CD14-positive monocyte (primary cell): ENCODE measurements around the gene SSTR1. TPM values are rescaled to one million over a fixed set of nuclear protein-coding genes. Genes with fewer than 3 reads are reported as not detected.

Experiments used
- DNase-seq, 3 donors: peaks; one replicate each; pipeline ENCODE4 v3.0.0-alpha.2; 2011 to 2022
- H2AFZ ChIP-seq: 2 replicates; pipeline ENCODE4 v1.6.0; 2012; ENCODE audit warnings: mild to moderate bottlenecking, low read depth, low read length, inconsistent platforms; ENCODE audit not compliant: insufficient read depth, poor library complexity, severe bottlenecking
- H3K27ac ChIP-seq, 2 donors: 1 replicate in 1 of 2; 2 replicates in 1 of 2; pipeline ENCODE4 v1.5.1; 2012 to 2013; ENCODE audit warnings: low read length in 2 of 2, control low read depth in 1 of 2, inconsistent platforms in 1 of 2, low read depth in 1 of 2, mild to moderate bottlenecking in 1 of 2
- H3K27me3 ChIP-seq, 2 donors: one replicate each; pipeline versions ENCODE4 v1.6.0 to v1.6.1; 2011 to 2013; ENCODE audit warnings: low read length in 2 of 2; ENCODE audit not compliant: control insufficient read depth in 2 of 2, insufficient read depth in 2 of 2
- H3K36me3 ChIP-seq, 2 donors: replicated peaks in 1 of 2; 1 replicate in 1 of 2; 2 replicates in 1 of 2; pipeline versions ENCODE4 v1.5.1 to v1.6.1; 2012 to 2013; ENCODE audit warnings: low read length in 2 of 2, control low read depth in 1 of 2, inconsistent platforms in 1 of 2, mild to moderate bottlenecking in 1 of 2; ENCODE audit not compliant: insufficient read depth in 2 of 2, control insufficient read depth in 1 of 2
- H3K4me1 ChIP-seq, 2 donors: 1 replicate in 1 of 2; 2 replicates in 1 of 2; pipeline versions ENCODE4 v1.5.1 to v1.6.1; 2012 to 2013; ENCODE audit warnings: low read length in 2 of 2, control low read depth in 1 of 2, inconsistent platforms in 1 of 2, mild to moderate bottlenecking in 1 of 2, moderate library complexity in 1 of 2; ENCODE audit not compliant: insufficient read depth in 2 of 2, control insufficient read depth in 1 of 2
- H3K4me2 ChIP-seq: replicated peaks from 2 replicates; pipeline ENCODE3; 2012; ENCODE audit warnings: low read length, moderate library complexity, mild to moderate bottlenecking; ENCODE audit not compliant: poor library complexity, severe bottlenecking; ENCODE audit errors: extremely low read depth
- H3K4me3 ChIP-seq, 3 experiments: fragments of 200-600 bp in 1 of 3; sonication (generic) in 1 of 3; replicated peaks in 1 of 3; 1 replicate in 2 of 3; 2 replicates in 1 of 3; pipeline ENCODE4 v1.5.1; 2011 to 2013; ENCODE audit warnings: low read length in 3 of 3, mild to moderate bottlenecking in 3 of 3, control low read depth in 2 of 3, low read depth in 2 of 3, inconsistent platforms in 1 of 3, moderate library complexity in 1 of 3
- H3K79me2 ChIP-seq: 2 replicates; pipeline ENCODE4 v1.6.0; 2012; ENCODE audit warnings: mild to moderate bottlenecking, control low read depth, inconsistent platforms, low read length, moderate library complexity; ENCODE audit not compliant: insufficient read depth
- H3K9ac ChIP-seq: 2 replicates; pipeline ENCODE4 v1.6.0; 2017; ENCODE audit warnings: low read length, mild to moderate bottlenecking; ENCODE audit not compliant: insufficient read depth, poor library complexity, severe bottlenecking
- H3K9me3 ChIP-seq, 2 donors: replicated peaks in 1 of 2; 1 replicate in 1 of 2; 2 replicates in 1 of 2; pipeline versions ENCODE4 v1.5.1 to v1.6.1; 2012 to 2013; ENCODE audit warnings: low read length in 2 of 2, control low read depth in 1 of 2; ENCODE audit not compliant: control insufficient read depth in 1 of 2, insufficient read depth in 1 of 2
- H4K20me1 ChIP-seq: 2 replicates; pipeline ENCODE4 v1.6.0; 2012; ENCODE audit warnings: mild to moderate bottlenecking, low read length, control low read depth, moderate library complexity; ENCODE audit not compliant: insufficient read depth
- H3K27ac Mint-ChIP-seq, 7 donors: one replicate each; pipeline ENCODE4 v1.8.0; 2020; ENCODE audit warnings: mild to moderate bottlenecking in 7 of 7, mixed read lengths in 7 of 7, moderate library complexity in 6 of 7, inconsistent platforms in 2 of 7
- H3K27me3 Mint-ChIP-seq, 3 donors: one replicate each; pipeline ENCODE4 v1.8.0; 2021 to 2022; ENCODE audit warnings: low read depth in 3 of 3, mild to moderate bottlenecking in 3 of 3, mixed read lengths in 3 of 3, moderate library complexity in 3 of 3, inconsistent platforms in 1 of 3
- H3K36me3 Mint-ChIP-seq, 2 donors: one replicate each; pipeline ENCODE4 v1.8.0; 2020; ENCODE audit warnings: mixed read lengths in 2 of 2, inconsistent platforms in 1 of 2, mild to moderate bottlenecking in 1 of 2
- H3K4me1 Mint-ChIP-seq: one replicate; pipeline ENCODE4 v1.8.0; 2020; ENCODE audit warnings: mild to moderate bottlenecking, mixed read lengths
- H3K4me3 Mint-ChIP-seq, 2 donors: one replicate each; pipeline ENCODE4 v1.8.0; 2020; ENCODE audit warnings: mild to moderate bottlenecking in 2 of 2, mixed read lengths in 2 of 2, moderate library complexity in 1 of 2
- H3K9me3 Mint-ChIP-seq, 7 donors: one replicate each; pipeline ENCODE4 v1.8.0; 2020 to 2022; ENCODE audit warnings: mixed read lengths in 7 of 7, mild to moderate bottlenecking in 6 of 7, moderate library complexity in 6 of 7, inconsistent platforms in 2 of 7
- whole genome bisulfite sequencing: methylation state at CpG from one replicate; pipeline ENCODE4 v1.1.5; 2013; ENCODE audit warnings: missing lambda C conversion rate; ENCODE audit not compliant: insufficient coverage; 5-methylcytosine and 5-hydroxymethylcytosine counted together
- intact Hi-C, 2 donors: fragments of 100-400 bp; cut with micrococcal nuclease; formaldehyde crosslinking; loops; one replicate each; pipeline versions ENCODE4 v1.15.0 to v1.15.1; 2023
- polyA plus RNA-seq, 3 donors: library from polyadenylated mRNA; depleted of rRNA in 1 of 3; unstranded in 2 of 3; stranded (reverse) in 1 of 3; fragments of 300-500 nt in 2 of 3; fragments of >200 nt in 1 of 3; fragmentation: Illumina TruSeq in 2 of 3; gene quantifications; 1 replicate in 2 of 3; 2 replicates in 1 of 3; pipeline ENCODE4 v1.2.3, GENCODE V29; 2012 to 2021
- TF ChIP-seq, protein P1 (sequence below): fragments of 200-600 bp; IDR thresholded peaks from one replicate; pipeline ENCODE4 v1.8.0; 2022; ENCODE audit warnings: antibody characterized with exemption, mild to moderate bottlenecking

SSTR1 gene
- polyA plus RNA-seq, 3 donors = not detected

DNA sequence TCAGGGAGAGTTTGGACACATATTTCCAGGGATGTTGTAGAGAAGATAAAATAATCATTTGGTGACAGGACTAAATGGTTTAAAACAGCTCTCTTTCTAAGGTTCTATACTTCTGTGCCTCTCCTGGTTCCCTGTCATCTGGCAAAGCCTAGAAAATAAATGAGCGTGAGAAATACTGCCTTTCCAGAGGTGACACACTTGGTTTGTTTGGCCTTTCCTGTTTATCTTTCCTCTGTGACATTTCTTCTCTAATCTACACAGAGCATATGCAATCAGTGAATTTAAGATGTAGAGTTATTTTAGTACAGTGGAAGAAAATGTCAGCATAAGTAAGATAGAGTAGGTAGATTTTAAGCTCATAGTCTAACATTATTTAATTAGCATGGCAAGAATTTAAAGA lies 22.0 kb upstream of the SSTR1 start:
- H3K36me3 Mint-ChIP-seq = no peaks in the 10 kb centered on the region
- WGBS = no CpG with 5 or more reads among the region's 1 CpG
- H3K27ac Mint-ChIP-seq = no peak overlapping the region

DNA sequence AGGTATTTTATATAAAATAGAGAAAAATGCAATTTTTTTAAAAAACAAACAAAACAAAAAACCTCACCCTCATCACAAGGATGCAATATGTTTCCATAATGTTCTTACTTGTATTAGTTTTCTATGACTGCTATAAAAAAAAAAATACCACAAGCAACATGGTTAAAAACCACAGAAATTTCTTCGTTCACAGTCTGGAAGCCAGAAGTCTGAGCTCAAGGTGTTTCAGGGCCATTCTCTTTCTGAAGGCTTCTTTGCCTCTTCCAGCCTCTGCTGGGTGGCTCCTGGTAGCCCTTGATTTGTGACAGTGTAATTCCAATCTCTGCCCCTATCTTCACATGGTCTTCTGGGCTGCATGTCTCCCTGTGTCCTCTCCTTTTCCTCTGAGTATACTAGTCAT lies 21.5 kb upstream of the SSTR1 start:
- TF ChIP-seq, protein P1, sequence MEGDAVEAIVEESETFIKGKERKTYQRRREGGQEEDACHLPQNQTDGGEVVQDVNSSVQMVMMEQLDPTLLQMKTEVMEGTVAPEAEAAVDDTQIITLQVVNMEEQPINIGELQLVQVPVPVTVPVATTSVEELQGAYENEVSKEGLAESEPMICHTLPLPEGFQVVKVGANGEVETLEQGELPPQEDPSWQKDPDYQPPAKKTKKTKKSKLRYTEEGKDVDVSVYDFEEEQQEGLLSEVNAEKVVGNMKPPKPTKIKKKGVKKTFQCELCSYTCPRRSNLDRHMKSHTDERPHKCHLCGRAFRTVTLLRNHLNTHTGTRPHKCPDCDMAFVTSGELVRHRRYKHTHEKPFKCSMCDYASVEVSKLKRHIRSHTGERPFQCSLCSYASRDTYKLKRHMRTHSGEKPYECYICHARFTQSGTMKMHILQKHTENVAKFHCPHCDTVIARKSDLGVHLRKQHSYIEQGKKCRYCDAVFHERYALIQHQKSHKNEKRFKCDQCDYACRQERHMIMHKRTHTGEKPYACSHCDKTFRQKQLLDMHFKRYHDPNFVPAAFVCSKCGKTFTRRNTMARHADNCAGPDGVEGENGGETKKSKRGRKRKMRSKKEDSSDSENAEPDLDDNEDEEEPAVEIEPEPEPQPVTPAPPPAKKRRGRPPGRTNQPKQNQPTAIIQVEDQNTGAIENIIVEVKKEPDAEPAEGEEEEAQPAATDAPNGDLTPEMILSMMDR = no peak
- no peak overlapping the region for H3K4me3 ChIP-seq
- H2AFZ ChIP-seq = no peak overlapping the region
- no peak overlapping the region for H3K4me2 ChIP-seq
- Mint-ChIP-seq H3K27ac (no peak overlapping the region), H3K27me3 (peaks cover 0 to 6% (median 2%) of the 10 kb centered on the region in 3 donors), H3K9me3 (peaks cover 0 to 5% (median 2%) of the 10 kb centered on the region in 7 donors), H3K4me1 (no peaks in the 10 kb centered on the region), H3K36me3 (no peaks in the 10 kb centered on the region), H3K4me3 (no peak overlapping the region)
- H3K4me1 ChIP-seq = no peaks in the 10 kb centered on the region
- H3K79me2 ChIP-seq = no peaks in the 10 kb centered on the region
- H3K27me3 ChIP-seq = no peaks in the 10 kb centered on the region
- no peaks in the 10 kb centered on the region for H3K9me3 ChIP-seq
- H4K20me1 ChIP-seq = no peaks in the 10 kb centered on the region
- WGBS = 0% methylated on average over 1 of the region's 1 CpG
- no peak overlapping the region for H3K27ac ChIP-seq
- intact Hi-C loops = no loop called here
- no peak for DNase-seq
- H3K9ac ChIP-seq = no peak overlapping the region
- no peaks in the 10 kb centered on the region for H3K36me3 ChIP-seq

More for the DNA sequence above, 22.0 kb upstream of the SSTR1 start:
- peaks cover 0 to 6% (median 2%) of the 10 kb centered on the region in 7 donors for H3K9me3 Mint-ChIP-seq
- Histone ChIP-seq H3K4me1 (no peaks in the 10 kb centered on the region), H3K36me3 (no peaks in the 10 kb centered on the region), H3K79me2 (no peaks in the 10 kb centered on the region), H4K20me1 (no peaks in the 10 kb centered on the region), H3K9me3 (no peaks in the 10 kb centered on the region), H2AFZ (no peak overlapping the region), H3K27ac (no peak overlapping the region), H3K9ac (no peak overlapping the region), H3K4me3 (no peak overlapping the region), H3K4me2 (no peak overlapping the region), H3K27me3 (no peaks in the 10 kb centered on the region)
- no peak overlapping the region for H3K4me3 Mint-ChIP-seq
- intact Hi-C loops = no loop called here
- TF ChIP-seq, protein P1 = no peak
- H3K4me1 Mint-ChIP-seq = no peaks in the 10 kb centered on the region
- no peak for DNase-seq
- peaks cover 0 to 6% (median 2%) of the 10 kb centered on the region in 3 donors for H3K27me3 Mint-ChIP-seq
